Breast epithelium (tissue), 3 donors: Measurements from ENCODE around the gene PLA2G15.

Source experiments
- POLR2A ChIP-seq: fragments of 450-650 bp; IDR thresholded peaks from one replicate; pipeline ENCODE4 v1.6.1; 2016; ENCODE audit warnings: antibody characterized with exemption, mild to moderate bottlenecking, moderate library complexity
- POLR2AphosphoS5 ChIP-seq, 3 donors: sonication (generic); formaldehyde crosslinking; IDR thresholded peaks; one replicate each; pipeline ENCODE4 v1.6.1; 2017; ENCODE audit warnings: antibody characterized with exemption in 3 of 3
- TF ChIP-seq, protein P1 (sequence below), 3 donors: fragments of 450-650 bp; IDR thresholded peaks; one replicate each; pipeline ENCODE4 v1.5.1; 2016 to 2017; ENCODE audit warnings: antibody characterized with exemption in 3 of 3, mild to moderate bottlenecking in 3 of 3, moderate library complexity in 3 of 3

GRCh38 chr16:68275611-68276191 lies 30.5 kb downstream of the PLA2G15 start:
- TF ChIP-seq, protein P1, sequence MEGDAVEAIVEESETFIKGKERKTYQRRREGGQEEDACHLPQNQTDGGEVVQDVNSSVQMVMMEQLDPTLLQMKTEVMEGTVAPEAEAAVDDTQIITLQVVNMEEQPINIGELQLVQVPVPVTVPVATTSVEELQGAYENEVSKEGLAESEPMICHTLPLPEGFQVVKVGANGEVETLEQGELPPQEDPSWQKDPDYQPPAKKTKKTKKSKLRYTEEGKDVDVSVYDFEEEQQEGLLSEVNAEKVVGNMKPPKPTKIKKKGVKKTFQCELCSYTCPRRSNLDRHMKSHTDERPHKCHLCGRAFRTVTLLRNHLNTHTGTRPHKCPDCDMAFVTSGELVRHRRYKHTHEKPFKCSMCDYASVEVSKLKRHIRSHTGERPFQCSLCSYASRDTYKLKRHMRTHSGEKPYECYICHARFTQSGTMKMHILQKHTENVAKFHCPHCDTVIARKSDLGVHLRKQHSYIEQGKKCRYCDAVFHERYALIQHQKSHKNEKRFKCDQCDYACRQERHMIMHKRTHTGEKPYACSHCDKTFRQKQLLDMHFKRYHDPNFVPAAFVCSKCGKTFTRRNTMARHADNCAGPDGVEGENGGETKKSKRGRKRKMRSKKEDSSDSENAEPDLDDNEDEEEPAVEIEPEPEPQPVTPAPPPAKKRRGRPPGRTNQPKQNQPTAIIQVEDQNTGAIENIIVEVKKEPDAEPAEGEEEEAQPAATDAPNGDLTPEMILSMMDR (IDR thresholded peaks at IDR 0.05): no peak
- TF ChIP-seq POLR2A (no peak), POLR2AphosphoS5 (IDR thresholded peaks at IDR 0.05) (no peak)
